Loucy (cell line): Measurements from ENCODE around the gene EED.
"Not testable (repeated sequence)": the region's sequence is repeated elsewhere in the genome, so short reads cannot be mapped to it uniquely, and the experiment has no call there.

Source experiments
- CTCF ChIP-seq: fragments of 200-600 bp; sonication (generic); conservative IDR thresholded peaks from 2 replicates; pipeline ENCODE4 v1.5.1; 2014; ENCODE audit warnings: mild to moderate bottlenecking, antibody characterized with exemption, low read length
- EZH2phosphoT487 ChIP-seq: fragments of 200-600 bp; IDR thresholded peaks from 2 replicates; pipeline ENCODE4 v1.6.1; 2018; ENCODE audit warnings: antibody characterized with exemption, mild to moderate bottlenecking, moderate library complexity, borderline replicate concordance

GRCh38 chr11:86224575-86224974 is 20.0 kb upstream of the EED start:
- not testable (repeated sequence) for TF ChIP-seq CTCF, EZH2phosphoT487
